Psoas muscle (tissue), 8 donors: ENCODE data around the gene NRIP1. TPM values are rescaled to one million over a fixed set of nuclear protein-coding genes. Genes with fewer than 3 reads are reported as not detected.

Experiments used
- ATAC-seq, 4 donors: fragments of 200-7000 bp; cut with Tn5 transposase; one replicate each; pipeline ENCODE4 v1.9.1; 2020; ENCODE audit warnings: moderate library complexity in 3 of 4, mild to moderate bottlenecking in 2 of 4
- DNase-seq, 2 donors: peaks; one replicate each; pipeline ENCODE4 v3.0.0-alpha.2; 2020
- H3K27ac ChIP-seq: fragments of 200-600 bp; one replicate; pipeline ENCODE4 v1.8.0; 2022
- H3K27me3 ChIP-seq, 3 donors: fragments of 200-600 bp in 1 of 3; one replicate each; pipeline versions ENCODE4 v1.6.1 to v1.8.0; 2013 to 2022; ENCODE audit warnings: low read length in 2 of 3, mild to moderate bottlenecking in 2 of 3, moderate library complexity in 1 of 3; ENCODE audit not compliant: insufficient read depth in 3 of 3
- H3K36me3 ChIP-seq, 2 donors: fragments of 200-600 bp in 1 of 2; one replicate each; pipeline versions ENCODE4 v1.6.1 to v1.8.0; 2013 to 2022; ENCODE audit warnings: low read depth in 1 of 2, mild to moderate bottlenecking in 1 of 2, moderate library complexity in 1 of 2; ENCODE audit not compliant: insufficient read depth in 1 of 2
- H3K4me1 ChIP-seq: fragments of 200-600 bp; one replicate; pipeline ENCODE4 v1.8.0; 2022
- H3K4me3 ChIP-seq: fragments of 200-600 bp; one replicate; pipeline ENCODE4 v1.8.0; 2022; ENCODE audit warnings: mild to moderate bottlenecking
- H3K9me3 ChIP-seq: fragments of 200-600 bp; one replicate; pipeline ENCODE4 v1.8.0; 2022
- WGBS, 3 donors: extraction: QIAGEN DNeasy Blood & Tissue Kit; methylation state at CpG; one replicate each; pipeline versions ENCODE4 v1.1.6 to v1.1.7; 2013; 5-methylcytosine and 5-hydroxymethylcytosine counted together
- intact Hi-C, 2 donors: fragments of 100-400 bp; cut with DNase I; formaldehyde crosslinking; loops; one replicate each; pipeline versions ENCODE4 v1.11.0 to v1.14.2; 2022
- polyA plus RNA-seq, 3 donors: library from polyadenylated mRNA; stranded (reverse); fragments of 200-250 nt; gene quantifications; one replicate each; pipeline ENCODE4 v1.2.3, GENCODE V29; 2013
- total RNA-seq, 4 donors: library from RNA; stranded (reverse); fragmentation: NEBNext Ultra II Directional in 2 of 4; extraction: Animal tissue kit (Norgen Biotek cat#: 25700) in 2 of 4; gene quantifications; one replicate each; pipeline versions ENCODE4 v1.2.1 to v1.2.4, GENCODE V29; 2021 to 2023
- TF ChIP-seq, protein P1 (sequence below): fragments of 200-600 bp; IDR thresholded peaks from one replicate; pipeline ENCODE4 v1.8.0; 2022; ENCODE audit warnings: antibody characterized with exemption
- donor health status: healthy with polysubstance abuse.
- donor health status: DM: no; HTN: no; CAD: no; lungs with moderate emphysema.
- donor health status: Bipolar disorder and iron deficiency.
- donor health status: healthy.
- donor health status: DM: yes; HTN: yes; CAD: no.
- donor health status: DM: no; HTN: no; CAD: no.
- donor health status: DM: no; HTN: no; CAD: no.
- donor health status: DM: yes; HTN: yes; CAD: no.

The NRIP1 gene
- total and polyA plus RNA-seq, 7 donors = 12.1 to 137 (median 42.8) TPM

DNA sequence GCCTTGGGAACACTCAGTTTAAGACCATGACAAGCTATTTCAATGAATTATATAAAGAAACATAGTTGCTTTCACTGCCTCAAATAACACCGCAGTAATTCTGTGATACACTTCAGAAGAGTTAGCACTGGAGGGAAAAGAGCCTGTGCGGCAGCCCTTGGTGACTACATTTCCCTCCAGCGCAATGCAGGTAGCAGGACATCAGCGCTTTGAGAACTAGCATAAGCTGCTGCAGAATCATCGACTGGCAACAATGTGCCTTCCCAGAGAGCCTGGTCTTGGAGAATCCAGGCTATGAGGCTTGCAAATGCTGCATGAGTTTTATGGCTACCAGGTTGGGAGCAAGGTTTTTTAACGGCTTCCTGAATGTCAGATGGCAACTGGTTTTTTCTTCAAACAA lies 7.5 kb downstream of the NRIP1 start:
- no peaks in the 10 kb centered on the region for H3K27me3 ChIP-seq
- DNase-seq (no peak), ATAC-seq (peak in 1 of 4 donors; percentile 44)
- WGBS, 3 donors = 45 to 52% (median 52%) methylated on average over 6 of the region's 6 CpGs
- TF ChIP-seq, protein P1, sequence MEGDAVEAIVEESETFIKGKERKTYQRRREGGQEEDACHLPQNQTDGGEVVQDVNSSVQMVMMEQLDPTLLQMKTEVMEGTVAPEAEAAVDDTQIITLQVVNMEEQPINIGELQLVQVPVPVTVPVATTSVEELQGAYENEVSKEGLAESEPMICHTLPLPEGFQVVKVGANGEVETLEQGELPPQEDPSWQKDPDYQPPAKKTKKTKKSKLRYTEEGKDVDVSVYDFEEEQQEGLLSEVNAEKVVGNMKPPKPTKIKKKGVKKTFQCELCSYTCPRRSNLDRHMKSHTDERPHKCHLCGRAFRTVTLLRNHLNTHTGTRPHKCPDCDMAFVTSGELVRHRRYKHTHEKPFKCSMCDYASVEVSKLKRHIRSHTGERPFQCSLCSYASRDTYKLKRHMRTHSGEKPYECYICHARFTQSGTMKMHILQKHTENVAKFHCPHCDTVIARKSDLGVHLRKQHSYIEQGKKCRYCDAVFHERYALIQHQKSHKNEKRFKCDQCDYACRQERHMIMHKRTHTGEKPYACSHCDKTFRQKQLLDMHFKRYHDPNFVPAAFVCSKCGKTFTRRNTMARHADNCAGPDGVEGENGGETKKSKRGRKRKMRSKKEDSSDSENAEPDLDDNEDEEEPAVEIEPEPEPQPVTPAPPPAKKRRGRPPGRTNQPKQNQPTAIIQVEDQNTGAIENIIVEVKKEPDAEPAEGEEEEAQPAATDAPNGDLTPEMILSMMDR = no peak
- H3K4me3 ChIP-seq = peak overlapping the region; percentile 29
- no peaks in the 10 kb centered on the region for H3K36me3 ChIP-seq
- H3K9me3 ChIP-seq = no peaks in the 10 kb centered on the region
- peaks cover 99% of the 10 kb centered on the region for H3K4me1 ChIP-seq
- intact Hi-C loops = loop anchor here in 1 of 2 donors (5.0 to 10.0 kb wide), 2 partner anchors 82 to 165 kb away; no protein-coding TSS in a partner anchor
- H3K27ac ChIP-seq = no peak overlapping the region

- peaks cover 98% of the 10 kb centered on the region for H3K4me1 ChIP-seq
- TF ChIP-seq, protein P1 = no peak
- no peaks in the 10 kb centered on the region for H3K36me3 ChIP-seq
- DNase-seq (no peak), ATAC-seq (peak in 1 of 4 donors; percentile 32)
- 66 to 80% (median 73%) methylated on average over 4 of the region's 4 CpGs for WGBS, 3 donors
- intact Hi-C loops = loop anchor here in 1 of 2 donors (5.0 to 10.0 kb wide), 2 partner anchors 80 to 168 kb away; no protein-coding TSS in a partner anchor
- H3K9me3 ChIP-seq = no peaks in the 10 kb centered on the region
- no peaks in the 10 kb centered on the region for H3K27me3 ChIP-seq
- H3K4me3 ChIP-seq = no peak overlapping the region
- H3K27ac ChIP-seq = no peak overlapping the region
These were observed 10.1 kb downstream of the NRIP1 start for GRCh38 chr21:15054606-15055239.

GRCh38 chr21:15054089-15054488 lies 10.7 kb downstream of the NRIP1 start:
- TF ChIP-seq, protein P1 = no peak
- no peak overlapping the region for H3K27ac ChIP-seq
- no peaks in the 10 kb centered on the region for H3K9me3 ChIP-seq
- H3K4me1 ChIP-seq = peaks cover 96% of the 10 kb centered on the region
- no peak overlapping the region for H3K4me3 ChIP-seq
- no peak for DNase-seq
- intact Hi-C loops = loop anchor here in 1 of 2 donors (10.0 kb wide), 1 partner anchor 79 kb away; no protein-coding TSS in a partner anchor
- no peaks in the 10 kb centered on the region for H3K27me3 ChIP-seq
- no peak for ATAC-seq
- no peaks in the 10 kb centered on the region for H3K36me3 ChIP-seq
- WGBS, 3 donors = 46 to 59% (median 53%) methylated on average over 4 of the region's 4 CpGs

DNA sequence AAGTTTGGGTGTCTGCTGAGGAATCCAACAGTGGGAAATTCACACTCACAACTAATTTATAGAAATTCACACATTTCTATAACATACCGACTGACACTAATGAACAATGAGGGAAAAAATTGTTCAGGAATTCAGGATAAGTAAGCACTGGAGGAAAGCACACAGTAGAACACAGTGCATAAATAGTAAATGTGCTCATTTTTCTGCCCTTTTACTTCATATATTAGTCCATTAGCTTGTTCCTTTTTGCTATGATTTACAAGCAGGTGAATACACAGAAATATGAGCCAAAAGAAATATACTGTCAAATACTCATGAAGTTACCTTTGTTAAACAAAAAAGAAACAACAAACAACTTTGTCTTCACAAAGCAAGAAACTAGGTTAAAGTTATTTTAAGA lies 11.3 kb downstream of the NRIP1 start:
- no peak overlapping the region for H3K27ac ChIP-seq
- ATAC-seq (no peak), DNase-seq (no peak)
- H3K9me3 ChIP-seq = no peaks in the 10 kb centered on the region
- H3K4me3 ChIP-seq = no peak overlapping the region
- intact Hi-C loops = loop anchor here in 1 of 2 donors (10.0 kb wide), 1 partner anchor 79 kb away; no protein-coding TSS in a partner anchor
- TF ChIP-seq, protein P1 = no peak
- 63 to 71% (median 63%) methylated on average over 1 of the region's 1 CpG for WGBS, 3 donors
- H3K27me3 ChIP-seq = no peaks in the 10 kb centered on the region
- peaks cover 96% of the 10 kb centered on the region for H3K4me1 ChIP-seq
- H3K36me3 ChIP-seq = no peaks in the 10 kb centered on the region
